GM21786 (cell line): ENCODE results near the gene MAP2K5.

Experiments
- ATAC-seq: cut with Tn5 transposase; IDR thresholded peaks from one replicate; pipeline ENCODE4 v1.9.1; 2021; ENCODE audit not compliant: unreplicated experiment

The MAP2K5 gene

DNA sequence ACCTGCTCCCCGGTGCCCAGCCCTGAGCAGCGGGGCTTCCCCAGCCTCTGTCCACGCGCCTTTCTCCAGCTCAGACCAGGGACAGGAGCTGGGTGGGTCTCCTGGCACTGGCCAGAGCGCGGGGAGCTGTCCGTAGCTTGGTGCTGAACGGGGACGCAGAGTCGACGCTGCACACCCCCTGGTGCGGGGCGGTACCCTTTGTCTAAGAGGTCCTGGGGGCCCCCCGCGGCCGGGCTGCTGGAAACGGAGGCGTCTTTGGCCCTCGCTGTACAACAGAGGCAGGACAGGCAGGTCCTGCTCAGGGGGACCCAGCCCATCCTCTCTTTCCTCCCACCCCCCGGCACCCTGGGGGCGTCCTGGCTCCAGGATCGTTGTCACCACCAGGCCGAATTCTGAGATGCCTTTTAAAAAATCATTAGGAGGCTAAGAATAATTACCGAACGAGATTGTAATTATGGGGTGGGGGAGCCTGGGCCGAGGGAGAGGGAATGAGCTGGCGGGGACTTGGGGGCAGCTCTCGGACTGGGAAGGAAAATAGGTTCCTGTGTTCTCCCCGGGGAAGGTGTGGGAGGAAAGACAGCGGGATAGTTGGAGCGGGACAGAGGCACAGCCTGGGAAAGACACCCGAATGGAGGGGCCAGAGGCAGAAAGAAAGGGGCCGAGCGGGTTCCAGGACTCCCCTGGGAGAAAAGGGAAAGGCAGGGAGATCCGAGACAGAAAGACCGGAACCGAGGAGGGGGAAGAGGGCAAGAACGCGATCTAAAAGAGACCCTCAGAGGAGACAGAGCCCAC, 278.7 kb downstream of the MAP2K5 start:
- no peak for ATAC-seq

DNA sequence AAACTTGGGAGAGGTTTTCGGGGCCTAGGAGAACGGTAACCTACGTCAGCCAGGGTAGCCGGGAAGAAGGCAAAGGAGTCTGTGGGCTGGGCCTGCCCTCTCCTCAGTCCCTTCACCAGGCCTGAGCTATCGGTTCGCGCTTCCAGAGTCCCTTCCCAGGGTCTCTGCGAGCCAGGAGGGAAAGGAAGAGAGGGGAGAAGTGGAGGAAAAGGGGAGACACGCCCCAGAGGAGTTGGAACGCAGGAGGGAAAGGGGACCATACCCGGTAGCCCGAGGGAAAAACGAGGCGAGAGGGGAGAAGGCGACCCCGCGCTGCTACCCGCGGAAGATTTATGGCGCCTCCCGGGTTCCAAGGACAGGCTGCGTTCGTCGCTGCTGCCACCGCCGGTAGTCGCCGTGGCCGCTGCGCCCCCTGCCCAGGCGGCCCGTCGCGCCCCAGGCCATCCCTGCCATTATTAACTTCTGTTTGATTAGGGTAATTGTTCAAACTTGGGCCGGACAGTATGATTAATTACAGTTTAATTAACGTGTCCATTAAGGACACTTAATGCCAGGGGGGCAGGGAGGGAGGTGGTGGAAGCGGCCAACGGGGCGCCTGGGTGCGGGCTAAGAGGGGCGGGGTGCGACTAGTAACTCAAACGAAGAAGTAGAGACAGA, 279.4 kb downstream of the MAP2K5 start:
- no peak for ATAC-seq

DNA sequence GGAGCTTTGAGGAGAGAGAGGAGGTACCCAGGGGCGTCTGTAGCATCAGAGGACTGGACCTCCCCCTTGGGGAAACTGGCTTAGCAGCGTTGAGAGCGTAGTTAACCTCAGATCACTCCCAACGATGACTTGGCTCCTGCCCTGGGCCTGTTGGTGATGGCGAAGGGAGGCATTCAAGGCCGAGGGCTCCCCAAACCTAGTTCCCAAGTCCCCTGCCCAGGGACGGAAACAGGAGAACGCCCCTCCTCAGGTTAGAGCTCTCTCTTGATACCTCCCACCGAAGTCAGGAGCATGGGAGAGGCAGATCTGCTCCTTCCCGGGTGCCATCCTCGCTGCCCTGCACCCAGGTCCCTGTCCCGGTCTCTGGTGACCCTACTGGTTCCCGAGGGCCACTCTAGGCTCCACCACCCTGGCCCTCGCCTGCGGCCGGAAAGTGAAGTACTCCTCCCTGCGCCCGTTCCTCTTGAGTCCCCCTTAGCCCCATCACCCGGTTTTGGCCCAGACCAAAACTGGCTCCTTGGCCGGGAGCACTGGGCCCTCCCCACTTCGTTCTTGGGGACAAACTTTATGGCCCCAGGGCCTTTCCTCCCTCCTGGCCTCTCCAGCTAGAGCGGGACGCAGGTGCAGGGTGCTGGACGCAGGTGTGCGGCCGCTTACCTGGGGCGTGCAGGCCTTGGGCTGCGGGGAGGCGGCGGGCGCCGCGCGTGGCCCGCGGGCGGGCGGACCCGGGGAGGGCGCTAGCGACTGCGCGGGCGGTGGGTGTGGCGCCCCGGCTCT, 280.2 kb downstream of the MAP2K5 start:
- ATAC-seq: no peak

- no peak for ATAC-seq
Measured at GRCh38 chr15:67823314-67824196, 281.1 kb downstream of the MAP2K5 start.

GRCh38 chr15:67824197-67824968, 281.9 kb downstream of the MAP2K5 start:
- no peak for ATAC-seq

- no peak for ATAC-seq
Measured at GRCh38 chr15:67824976-67825880, 282.7 kb downstream of the MAP2K5 start, which contains the start of gene SKOR1. Gene SKOR1 (plus strand): TSS chr15:67825509. CDS start chr15:67825603, 94 bp downstream.

- no peak for ATAC-seq
Measured at GRCh38 chr15:67825881-67826716, 283.6 kb downstream of the MAP2K5 start.

GRCh38 chr15:67826717-67827561, 284.4 kb downstream of the MAP2K5 start:
- ATAC-seq: no peak

DNA sequence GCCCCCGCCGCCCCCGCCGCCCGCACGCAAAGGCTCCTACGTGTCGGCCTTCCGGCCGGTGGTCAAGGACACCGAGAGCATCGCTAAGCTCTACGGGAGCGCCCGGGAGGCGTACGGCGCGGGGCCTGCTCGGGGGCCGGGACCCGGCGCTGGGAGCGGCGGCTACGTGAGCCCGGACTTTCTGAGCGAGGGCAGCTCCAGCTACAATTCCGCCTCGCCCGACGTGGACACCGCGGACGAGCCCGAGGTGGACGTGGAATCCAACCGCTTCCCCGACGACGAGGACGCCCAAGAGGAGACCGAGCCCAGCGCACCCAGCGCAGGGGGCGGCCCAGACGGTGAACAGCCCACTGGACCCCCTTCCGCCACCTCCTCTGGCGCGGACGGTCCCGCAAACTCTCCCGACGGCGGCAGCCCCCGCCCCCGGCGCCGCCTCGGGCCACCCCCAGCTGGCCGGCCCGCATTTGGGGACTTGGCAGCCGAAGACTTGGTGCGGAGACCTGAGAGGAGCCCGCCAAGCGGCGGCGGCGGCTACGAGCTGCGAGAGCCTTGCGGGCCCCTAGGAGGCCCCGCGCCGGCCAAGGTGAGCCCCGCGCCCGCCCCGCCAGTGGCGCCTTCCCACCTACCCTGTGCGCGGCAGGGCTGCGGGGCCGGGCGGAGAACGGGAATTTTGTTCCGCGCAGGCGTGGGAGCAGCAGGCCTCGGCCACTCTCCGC, 285.2 kb downstream of the MAP2K5 start:
- ATAC-seq: no peak

DNA sequence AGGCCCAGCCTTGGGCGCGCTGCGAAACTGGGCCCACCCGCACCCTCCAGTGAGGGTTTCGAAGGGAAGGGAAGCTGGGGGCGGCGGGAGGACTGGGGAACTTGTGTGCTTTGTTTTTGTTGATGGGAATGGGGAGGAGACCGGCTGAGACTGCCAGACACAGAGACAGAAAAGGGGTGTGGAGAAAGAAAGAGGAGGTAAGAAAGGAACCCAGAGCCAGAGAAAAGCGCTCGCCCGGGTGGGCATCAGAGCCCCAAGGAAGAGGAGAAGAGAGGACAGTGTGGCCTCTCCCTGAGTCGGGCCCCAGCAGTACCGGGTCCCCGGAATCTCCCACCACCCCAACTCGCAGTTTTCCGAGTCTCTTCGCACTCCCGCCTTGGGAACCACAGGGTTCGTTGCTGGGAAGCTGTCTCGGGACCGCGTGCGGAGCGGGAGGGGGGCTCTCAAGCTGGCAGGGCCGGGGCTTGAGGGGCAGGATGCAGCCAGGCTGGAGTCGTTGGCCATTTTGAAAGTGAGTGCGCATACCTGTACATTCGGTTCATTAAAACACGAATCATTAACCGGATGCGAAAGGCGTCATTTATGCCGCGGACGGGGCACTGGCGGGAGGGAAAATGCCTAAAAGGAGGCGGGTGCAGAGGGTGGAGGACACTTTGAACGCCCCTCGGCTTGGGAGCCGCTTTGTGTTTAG, 285.9 kb downstream of the MAP2K5 start:
- no peak for ATAC-seq

GRCh38 chr15:67828969-67829646, 286.6 kb downstream of the MAP2K5 start:
- ATAC-seq: no peak

DNA sequence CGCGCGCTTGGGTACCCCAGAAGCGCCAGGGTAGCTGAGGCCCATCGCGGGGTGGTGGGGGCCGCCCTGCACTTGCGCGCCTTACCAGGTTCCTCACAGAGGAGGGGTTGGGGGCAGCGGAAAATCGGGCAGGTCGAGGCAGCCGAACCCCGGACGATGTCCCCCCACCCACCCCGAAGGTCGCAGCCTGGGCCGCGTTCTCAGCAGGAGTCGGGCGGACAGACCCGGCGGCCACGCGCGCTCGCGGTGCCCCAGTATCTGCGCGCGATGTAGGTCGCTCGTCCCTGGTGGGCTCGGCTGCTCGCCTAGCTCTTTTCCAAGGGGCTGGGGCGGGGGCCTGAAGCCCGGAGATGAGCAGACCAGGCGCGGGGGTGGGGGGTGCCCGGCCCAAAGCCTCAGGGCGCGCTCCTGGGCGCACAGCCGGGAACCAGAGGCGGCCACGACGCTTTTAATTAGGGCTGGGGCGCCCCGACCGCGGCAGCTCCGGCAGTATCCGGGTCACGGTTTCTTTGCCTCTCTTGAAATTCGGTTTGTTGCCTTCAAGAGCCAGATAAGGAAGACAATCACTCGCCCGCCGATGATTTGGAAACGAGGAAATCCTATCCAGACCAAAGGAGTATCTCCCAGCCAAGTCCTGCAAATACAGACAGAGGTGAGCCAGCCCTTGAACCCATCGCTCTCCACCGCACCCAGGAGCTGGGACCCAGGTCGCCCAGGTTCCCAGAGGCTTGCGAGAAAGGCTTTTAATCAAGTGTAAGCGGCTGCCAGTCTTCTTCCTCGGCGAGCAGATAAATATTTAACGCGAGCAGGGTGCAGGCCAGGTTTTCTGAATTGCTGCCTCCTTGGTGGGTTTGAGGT, 287.4 kb downstream of the MAP2K5 start:
- ATAC-seq: no peak

DNA sequence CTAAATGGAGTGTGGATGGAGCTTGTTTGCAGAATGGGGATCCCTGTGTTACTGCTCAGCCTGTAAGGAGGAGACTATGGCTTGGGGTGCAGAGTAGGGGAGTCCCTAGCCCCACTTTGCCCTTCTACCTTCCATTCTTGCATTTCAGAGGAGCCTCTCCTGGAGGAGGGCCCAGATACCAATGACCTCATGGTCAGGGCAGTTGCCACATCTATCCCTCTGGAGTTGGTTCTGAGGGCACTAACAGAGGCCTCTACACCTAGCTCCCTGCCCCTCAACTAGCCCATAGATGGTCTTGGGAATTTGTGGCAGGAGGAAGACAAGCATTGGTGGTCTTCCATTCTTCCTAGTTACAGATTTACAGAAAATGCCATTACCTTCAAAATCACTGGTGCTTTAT, 288.9 kb downstream of the MAP2K5 start:
- ATAC-seq: no peak

- ATAC-seq: no peak
Measured at GRCh38 chr15:67832031-67832551, 289.6 kb downstream of the MAP2K5 start.
